HG02970 (cell line): Measurements from ENCODE around the gene TMTC3.

Experiments
- ATAC-seq: cut with Tn5 transposase; IDR thresholded peaks from one replicate; pipeline ENCODE4 v1.9.1; 2021; ENCODE audit warnings: mild to moderate bottlenecking, moderate library complexity, moderate number of reproducible peaks; ENCODE audit not compliant: unreplicated experiment, low FRiP score

The TMTC3 gene

GRCh38 chr12:88219861-88220260 is 77.8 kb downstream of the TMTC3 start:
- ATAC-seq, result no peak

- no peak for ATAC-seq
Measured at GRCh38 chr12:88223519-88223918, 81.4 kb downstream of the TMTC3 start.

GRCh38 chr12:88225776-88226175 is 83.7 kb downstream of the TMTC3 start:
- ATAC-seq, result no peak

GRCh38 chr12:88227263-88227662 is 85.2 kb downstream of the TMTC3 start:
- ATAC-seq, result no peak

- no peak for ATAC-seq
Measured at GRCh38 chr12:88227871-88228270, 85.8 kb downstream of the TMTC3 start.

- ATAC-seq, result no peak
Measured at GRCh38 chr12:88228720-88229119, 86.6 kb downstream of the TMTC3 start.

GRCh38 chr12:88230271-88230670 is 88.2 kb downstream of the TMTC3 start:
- ATAC-seq, result no peak

- no peak for ATAC-seq
Measured at GRCh38 chr12:88235183-88235833, 93.2 kb downstream of the TMTC3 start.

GRCh38 chr12:88237954-88238353 is 95.8 kb downstream of the TMTC3 start:
- no peak for ATAC-seq

- no peak for ATAC-seq
Measured at GRCh38 chr12:88238406-88238805, 96.3 kb downstream of the TMTC3 start.

- no peak for ATAC-seq
Measured at GRCh38 chr12:88241862-88242570, 99.9 kb downstream of the TMTC3 start.

- no peak for ATAC-seq
Measured at GRCh38 chr12:88242571-88242925, 100.4 kb downstream of the TMTC3 start.

GRCh38 chr12:88242939-88243338 is 100.8 kb downstream of the TMTC3 start:
- ATAC-seq, result no peak

- ATAC-seq, result no peak
Measured at GRCh38 chr12:88243982-88244381, 101.9 kb downstream of the TMTC3 start.

- no peak for ATAC-seq
Measured at GRCh38 chr12:88245905-88246304, 103.8 kb downstream of the TMTC3 start.

- ATAC-seq, result no peak
Measured at GRCh38 chr12:88247241-88247643, 105.1 kb downstream of the TMTC3 start.

- no peak for ATAC-seq
Measured at GRCh38 chr12:88248606-88249005, 106.5 kb downstream of the TMTC3 start.
